DND-41 (cell line): ENCODE results near the gene RUNX2.

Experiments
- ATAC-seq: fragments of 200-7000 bp; cut with Tn5 transposase; 3 replicates; pipeline ENCODE4 v1.9.1; 2021; ENCODE audit warnings: low read depth; ENCODE audit not compliant: insufficient read depth
- DNase-seq: peaks from one replicate; pipeline ENCODE4 v3.0.0-alpha.2; 2020
- H2AFZ ChIP-seq: 2 replicates; pipeline ENCODE4 v1.6.0; 2012; ENCODE audit warnings: low read depth, low read length
- H3K27ac ChIP-seq: 2 replicates; pipeline ENCODE4 v1.5.1; 2012; ENCODE audit warnings: low read length, inconsistent platforms
- H3K27me3 ChIP-seq: fragments of 200-600 bp; sonication (generic); 2 replicates; pipeline ENCODE4 v1.6.0; 2012; ENCODE audit warnings: low read length, mild to moderate bottlenecking, inconsistent platforms; ENCODE audit not compliant: insufficient read depth, poor library complexity
- H3K36me3 ChIP-seq: 2 replicates; pipeline ENCODE4 v1.5.1; 2012; ENCODE audit warnings: low read length, inconsistent platforms; ENCODE audit not compliant: insufficient read depth
- H3K4me1 ChIP-seq: 2 replicates; pipeline ENCODE4 v1.5.1; 2012; ENCODE audit warnings: mild to moderate bottlenecking, low read length; ENCODE audit not compliant: insufficient read depth
- H3K4me2 ChIP-seq: 2 replicates; pipeline ENCODE4 v1.6.0; 2012; ENCODE audit warnings: mild to moderate bottlenecking, moderate library complexity, low read length, inconsistent platforms; ENCODE audit not compliant: insufficient read depth
- H3K4me3 ChIP-seq, 2 experiments: fragments of 200-600 bp in 1 of 2; shearing (Covaris generic) in 1 of 2; 2 replicates each; pipeline ENCODE4 v1.5.1; 2012 to 2016; ENCODE audit warnings: inconsistent platforms in 2 of 2, low read length in 2 of 2, mild to moderate bottlenecking in 2 of 2, low read depth in 1 of 2, moderate library complexity in 1 of 2
- H3K79me2 ChIP-seq: 2 replicates; pipeline ENCODE4 v1.6.0; 2012; ENCODE audit warnings: low read length, inconsistent platforms; ENCODE audit not compliant: insufficient read depth
- H3K9ac ChIP-seq: 2 replicates; pipeline ENCODE4 v1.6.0; 2012; ENCODE audit warnings: low read depth, mild to moderate bottlenecking, inconsistent platforms, low read length, moderate library complexity
- H3K9me3 ChIP-seq: 2 replicates; pipeline ENCODE4 v1.5.1; 2012; ENCODE audit warnings: low read length, moderate library complexity, mild to moderate bottlenecking, inconsistent platforms; ENCODE audit not compliant: insufficient read depth, severe bottlenecking
- H4K20me1 ChIP-seq: 2 replicates; pipeline ENCODE4 v1.6.0; 2012; ENCODE audit warnings: low read length; ENCODE audit not compliant: insufficient read depth
- CTCF ChIP-seq: IDR thresholded peaks from 2 replicates; pipeline ENCODE4 v1.5.1; 2012; ENCODE audit warnings: borderline replicate concordance, low read length, moderate library complexity, mild to moderate bottlenecking; ENCODE audit not compliant: poor library complexity, severe bottlenecking; ENCODE audit errors: extremely low read depth
- EZH2 ChIP-seq: IDR thresholded peaks from 3 replicates; pipeline ENCODE4 v1.6.1; 2012; ENCODE audit warnings: borderline replicate concordance, low read depth, mild to moderate bottlenecking, moderate library complexity, low read length, inconsistent platforms; ENCODE audit not compliant: severe bottlenecking

RUNX2 gene

GRCh38 chr6:45469663-45470062 is 141.5 kb downstream of the RUNX2 start:
- H3K4me1 ChIP-seq = no peaks in the 10 kb centered on the region
- ATAC-seq = no peak
- no peak overlapping the region for H3K27ac ChIP-seq
- no peak for TF ChIP-seq EZH2
- no peak for TF ChIP-seq CTCF
- no peaks in the 10 kb centered on the region for H4K20me1 ChIP-seq
- peaks cover 30% of the 10 kb centered on the region for H3K36me3 ChIP-seq
- H3K4me3 ChIP-seq = no peak overlapping the region
- H3K27me3 ChIP-seq = no peaks in the 10 kb centered on the region
- DNase-seq = no peak
- no peak overlapping the region for H2AFZ ChIP-seq
- H3K79me2 ChIP-seq = 0 out of 2 replicates have a peak, but pooled peaks cover 8% of the 10 kb centered on the region
- no peak overlapping the region for H3K4me2 ChIP-seq
- H3K9me3 ChIP-seq = no peaks in the 10 kb centered on the region
- no peak overlapping the region for H3K9ac ChIP-seq

GRCh38 chr6:45470131-45470738 is 142.1 kb downstream of the RUNX2 start:
- Histone ChIP-seq H3K4me3 (no peak overlapping the region), H3K9ac (no peak overlapping the region), H3K27ac (no peak overlapping the region), H2AFZ (no peak overlapping the region), H3K27me3 (no peaks in the 10 kb centered on the region), H4K20me1 (no peaks in the 10 kb centered on the region), H3K79me2 (0 out of 2 replicates have a peak, but pooled peaks cover 8% of the 10 kb centered on the region), H3K4me2 (no peak overlapping the region), H3K36me3 (peaks cover 25% of the 10 kb centered on the region), H3K4me1 (no peaks in the 10 kb centered on the region), H3K9me3 (no peaks in the 10 kb centered on the region)
- ATAC-seq = no peak
- no peak for TF ChIP-seq CTCF
- no peak for TF ChIP-seq EZH2
- no peak for DNase-seq

GRCh38 chr6:45472382-45472781 is 144.3 kb downstream of the RUNX2 start:
- H3K27ac ChIP-seq = no peak overlapping the region
- no peak overlapping the region for H2AFZ ChIP-seq
- no peaks in the 10 kb centered on the region for H4K20me1 ChIP-seq
- H3K9me3 ChIP-seq = no peaks in the 10 kb centered on the region
- H3K36me3 ChIP-seq = peaks cover 23% of the 10 kb centered on the region
- no peak overlapping the region for H3K4me3 ChIP-seq
- peaks cover 7% of the 10 kb centered on the region for H3K4me1 ChIP-seq
- DNase-seq = no peak
- H3K79me2 ChIP-seq = 0 out of 2 replicates have a peak, but pooled peaks cover 8% of the 10 kb centered on the region
- TF ChIP-seq EZH2 (no peak), CTCF (no peak)
- no peak overlapping the region for H3K9ac ChIP-seq
- H3K4me2 ChIP-seq = no peak overlapping the region
- no peak for ATAC-seq
- H3K27me3 ChIP-seq = no peaks in the 10 kb centered on the region
